Stomach (tissue), 4 donors: ENCODE data around the gene CFAP97D1.

ENCODE experiments used
- CTCF ChIP-seq, 7 experiments: fragments of 450-650 bp in 4 of 7; fragments of 200-600 bp in 3 of 7; sonication (generic) in 3 of 7; IDR thresholded peaks; one replicate each; pipeline ENCODE4 v1.5.1; 2016 to 2019; ENCODE audit warnings: antibody characterized with exemption in 7 of 7, control low read depth in 2 of 7, mild to moderate bottlenecking in 1 of 7
- POLR2A ChIP-seq, 4 donors: fragments of 450-650 bp; IDR thresholded peaks; one replicate each; pipeline ENCODE4 v1.6.1; 2016; ENCODE audit warnings: antibody characterized with exemption in 4 of 4, control low read depth in 2 of 4, mild to moderate bottlenecking in 1 of 4, moderate library complexity in 1 of 4
- POLR2AphosphoS5 ChIP-seq, 3 donors: sonication (generic); formaldehyde crosslinking; IDR thresholded peaks; one replicate each; pipeline ENCODE4 v1.6.1; 2016; ENCODE audit warnings: antibody characterized with exemption in 3 of 3

DNA sequence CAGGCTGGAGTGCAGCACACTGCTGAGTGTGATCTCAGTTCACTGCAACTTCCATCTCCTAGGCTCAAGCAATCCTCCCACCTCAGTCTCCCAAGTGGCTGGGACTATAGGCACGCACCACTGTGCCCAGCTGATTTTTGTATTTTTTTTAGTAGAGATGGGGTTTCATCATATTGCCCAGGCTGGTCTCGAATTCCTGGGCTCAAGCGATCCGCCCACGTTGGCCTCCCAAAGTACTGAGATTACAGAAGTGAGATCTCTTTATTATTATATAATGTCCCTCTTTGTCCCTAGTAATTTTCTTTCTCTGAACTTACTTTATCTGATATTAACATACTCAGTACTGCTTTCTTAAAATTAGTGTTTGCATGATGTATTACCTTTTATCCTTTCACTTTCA is 8.3 kb downstream of the CFAP97D1 start:
- TF ChIP-seq POLR2A (IDR thresholded peaks at IDR 0.05) (no peak), CTCF (IDR thresholded peaks at IDR 0.05) (no peak), POLR2AphosphoS5 (IDR thresholded peaks at IDR 0.05) (no peak)
